ENCODE results near the gene SEMA7A. TPM values are rescaled to one million over a fixed set of nuclear protein-coding genes. Genes with fewer than 3 reads are reported as not detected.
A peak's percentile ranks its signal among the peaks of the same experiment; 100 is the strongest.

The SEMA7A gene
- total and polyA plus RNA-seq, 9 of the 15 experiments (the other 6 are each of a cell fraction or from before 2014, with no cell fraction given) = 0.04 to 8.2 (median 5.4) TPM; not detected in 1

GRCh38 chr15:74389241-74390048 is 44.3 kb downstream of the SEMA7A start (continued):
- no peak for TF ChIP-seq POU5F1 (IDR thresholded peaks at IDR 0.05; ENCODE audit: borderline replicate concordance, low read depth, low read length, partially characterized antibody)
- peak; percentile 96 for TF ChIP-seq DMBX1 (CRISPR knock-in tag; IDR thresholded peaks at IDR 0.05; ENCODE audit: borderline replicate concordance)
- peak in 1 of 2 experiments; percentile 98 for TF ChIP-seq NCOA2 (IDR thresholded peaks at IDR 0.05; ENCODE audit: partially characterized antibody in 2 of 2)
- TF ChIP-seq USF2 (CRISPR knock-in tag; IDR thresholded peaks at IDR 0.05) = no peak
- peak; percentile 97 for TF ChIP-seq CEBPB (tag; IDR thresholded peaks at IDR 0.05)
- TF ChIP-seq FOXJ2 (tag; IDR thresholded peaks at IDR 0.05) = peak; percentile 91
- peak; percentile 98 for TF ChIP-seq VEZF1 (CRISPR knock-in tag; IDR thresholded peaks at IDR 0.05)
- no peak for TF ChIP-seq PHF20 (IDR thresholded peaks at IDR 0.05; ENCODE audit: partially characterized antibody)

Data from K562 (cell line).